Right lobe of liver (tissue), 4 donors: Measurements from ENCODE around the gene UGT2A2.

Experiments
- CTCF ChIP-seq, 4 donors: fragments of 200-600 bp in 3 of 4; fragments of 450-650 bp in 1 of 4; IDR thresholded peaks; one replicate each; pipeline versions ENCODE4 v1.5.1 to v1.8.0; 2016 to 2022; ENCODE audit warnings: antibody characterized with exemption in 4 of 4, mild to moderate bottlenecking in 2 of 4
- POLR2A ChIP-seq: fragments of 450-650 bp; IDR thresholded peaks from one replicate; pipeline ENCODE4 v1.6.1; 2017; ENCODE audit warnings: antibody characterized with exemption, mild to moderate bottlenecking
- donor health status: DM: no; HTN: no; CAD: no.
- donor health status: DM: no; HTN: no; CAD: no.
- donor health status: DM: no; HTN: yes; CAD: no.

- TF ChIP-seq CTCF (IDR thresholded peaks at IDR 0.05) (no peak), POLR2A (no peak)
Observed at GRCh38 chr4:69563424-69563823, 76.0 kb downstream of the UGT2A2 start.
